ENCODE results near the gene UST.

The UST gene

DNA sequence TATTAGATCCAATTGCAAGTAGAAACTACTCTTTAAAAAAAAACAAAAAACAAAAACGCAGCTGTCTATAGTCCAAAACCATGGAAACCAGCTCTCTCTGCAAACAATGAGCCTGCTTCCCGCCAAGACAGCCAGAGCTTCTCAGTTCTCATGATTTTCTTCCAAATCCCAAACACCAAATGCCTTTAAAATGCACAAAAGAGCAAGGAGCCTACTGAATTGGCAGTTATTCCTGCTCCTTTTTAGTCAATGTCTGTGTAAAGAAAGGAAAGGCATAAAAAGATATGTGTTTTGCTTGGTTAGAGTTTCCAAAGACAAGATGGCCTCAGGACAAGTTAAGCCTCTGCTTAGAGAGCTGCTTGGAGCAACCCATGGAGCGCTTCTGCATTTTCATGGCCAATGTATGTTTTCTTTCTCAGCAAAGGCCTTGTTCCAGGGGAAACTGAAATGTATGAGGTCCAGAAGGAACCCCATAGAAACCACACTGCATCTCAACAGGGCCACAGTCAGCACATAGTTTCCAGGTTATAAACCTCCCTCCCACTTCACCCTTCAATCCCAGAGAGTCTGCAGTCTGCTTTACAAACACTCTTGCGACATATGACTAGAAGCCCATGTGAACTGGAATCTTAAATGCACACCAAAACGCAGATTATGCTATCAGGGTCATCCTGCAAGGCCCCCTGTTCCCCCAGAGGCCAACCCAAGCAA, 361.4 kb downstream of the UST start:
- DNase-seq = no peak

DNA sequence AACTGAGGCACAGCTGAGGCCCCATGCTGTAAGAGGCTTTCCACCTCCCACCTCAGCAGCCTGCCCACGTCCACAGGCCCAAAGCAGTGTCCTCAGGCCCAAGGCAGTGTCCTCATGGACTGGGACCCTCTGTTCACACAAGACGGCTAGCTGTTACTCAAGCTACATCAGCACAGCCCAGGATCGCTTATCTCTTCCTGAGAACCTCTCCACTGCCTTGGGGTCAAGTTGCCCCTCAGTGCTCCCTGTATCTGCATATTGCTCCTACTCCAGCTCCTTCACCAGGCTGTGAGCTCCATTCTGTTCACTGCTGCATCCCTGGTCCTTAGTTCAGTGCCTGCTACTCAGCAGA, 361.9 kb downstream of the UST start:
- DNase-seq = no peak

DNA sequence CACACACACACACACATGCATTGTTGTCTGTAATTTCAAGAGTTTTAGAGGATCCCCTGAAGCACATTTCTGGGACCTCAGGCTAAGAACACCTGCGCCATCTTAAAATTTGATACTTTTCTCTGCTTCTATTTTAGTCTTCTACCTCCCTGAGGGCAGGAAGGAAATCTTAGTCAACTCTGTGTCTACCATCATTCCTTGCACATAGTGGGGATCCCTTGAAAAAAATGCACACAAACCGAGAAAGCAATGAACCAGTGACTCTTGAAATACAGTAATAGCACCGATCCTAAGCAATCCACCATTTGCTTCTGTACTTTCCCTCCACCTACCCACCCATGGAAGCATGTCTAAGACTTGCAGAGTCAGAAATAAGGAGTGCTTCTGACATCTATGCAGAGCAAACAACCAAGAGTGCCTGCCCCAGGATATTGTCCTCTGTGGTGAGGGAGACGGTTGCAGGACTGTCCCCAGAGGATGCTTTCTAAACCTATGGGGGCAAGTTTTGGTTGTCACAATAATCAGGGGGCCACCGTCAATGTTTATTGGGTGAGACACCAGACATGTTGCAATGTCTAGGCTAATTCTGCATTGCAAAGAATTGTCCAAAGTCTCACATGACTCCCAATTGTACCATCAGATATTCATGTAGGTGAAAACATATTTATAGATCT, 362.7 kb downstream of the UST start:
- no peak for DNase-seq

DNA sequence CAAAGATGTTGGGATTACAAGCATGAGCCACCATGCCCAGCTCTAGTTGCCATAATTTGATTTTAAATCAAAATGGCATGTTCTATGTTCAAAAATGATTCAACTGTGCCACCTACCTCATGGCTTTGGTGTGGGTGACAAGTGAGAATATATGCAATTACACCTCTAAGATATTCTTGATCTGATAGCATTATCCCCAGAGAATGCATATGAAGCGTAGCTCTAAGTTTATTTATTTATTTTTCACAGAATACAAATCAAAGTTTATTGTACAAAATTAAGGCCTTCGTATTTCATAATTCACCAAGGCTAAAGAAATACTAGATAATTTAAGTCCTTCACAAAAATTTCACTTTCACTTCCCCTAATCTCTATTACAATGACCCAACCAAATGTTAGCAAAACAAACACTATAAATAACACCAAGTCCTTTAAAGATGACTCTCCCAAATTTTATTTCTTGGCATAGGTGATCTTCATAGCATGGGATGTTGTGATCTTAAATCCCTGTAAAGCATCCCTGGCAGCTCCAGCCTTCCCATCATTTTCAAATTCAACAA, 364.8 kb downstream of the UST start:
- no peak for DNase-seq

DNA sequence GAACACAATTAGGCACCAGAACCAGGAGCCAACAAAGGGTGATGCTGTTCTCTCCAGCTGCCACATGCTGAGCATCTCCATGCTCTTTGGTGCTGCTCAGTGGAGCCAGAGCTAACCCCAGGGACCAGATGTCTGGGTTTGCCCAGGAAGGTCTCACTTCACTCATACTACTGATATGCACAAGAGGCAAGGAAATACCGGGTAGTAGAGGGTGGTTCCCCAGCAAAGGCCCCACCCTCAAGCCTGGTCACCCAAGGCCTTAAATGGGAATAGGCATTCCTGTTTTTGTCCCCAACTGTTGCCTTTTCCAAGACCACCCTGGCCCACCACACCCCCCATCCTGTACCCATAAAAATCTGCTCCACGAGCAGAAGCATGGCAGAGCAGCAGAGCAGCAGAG, 366.1 kb downstream of the UST start:
- no peak for DNase-seq

DNA sequence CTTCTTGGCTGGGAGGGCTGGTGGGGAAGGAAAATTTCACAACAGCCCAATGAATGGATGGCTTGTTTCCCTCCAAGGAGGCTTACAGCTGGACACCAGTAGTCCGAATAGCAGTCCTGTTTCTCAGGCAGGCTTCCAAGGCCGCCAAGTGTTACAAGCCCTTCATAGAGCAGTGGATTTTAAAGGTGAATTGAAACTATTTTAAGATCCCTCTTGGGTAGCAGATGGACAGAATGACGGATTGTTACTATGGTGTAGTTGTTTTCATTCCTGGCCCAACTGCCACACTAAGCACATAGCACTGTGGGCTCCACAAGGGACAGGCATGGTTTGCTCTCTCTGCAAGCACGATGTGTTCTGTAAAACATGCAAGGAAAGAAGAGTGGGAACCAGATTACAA, 367.3 kb downstream of the UST start:
- DNase-seq = no peak

DNA sequence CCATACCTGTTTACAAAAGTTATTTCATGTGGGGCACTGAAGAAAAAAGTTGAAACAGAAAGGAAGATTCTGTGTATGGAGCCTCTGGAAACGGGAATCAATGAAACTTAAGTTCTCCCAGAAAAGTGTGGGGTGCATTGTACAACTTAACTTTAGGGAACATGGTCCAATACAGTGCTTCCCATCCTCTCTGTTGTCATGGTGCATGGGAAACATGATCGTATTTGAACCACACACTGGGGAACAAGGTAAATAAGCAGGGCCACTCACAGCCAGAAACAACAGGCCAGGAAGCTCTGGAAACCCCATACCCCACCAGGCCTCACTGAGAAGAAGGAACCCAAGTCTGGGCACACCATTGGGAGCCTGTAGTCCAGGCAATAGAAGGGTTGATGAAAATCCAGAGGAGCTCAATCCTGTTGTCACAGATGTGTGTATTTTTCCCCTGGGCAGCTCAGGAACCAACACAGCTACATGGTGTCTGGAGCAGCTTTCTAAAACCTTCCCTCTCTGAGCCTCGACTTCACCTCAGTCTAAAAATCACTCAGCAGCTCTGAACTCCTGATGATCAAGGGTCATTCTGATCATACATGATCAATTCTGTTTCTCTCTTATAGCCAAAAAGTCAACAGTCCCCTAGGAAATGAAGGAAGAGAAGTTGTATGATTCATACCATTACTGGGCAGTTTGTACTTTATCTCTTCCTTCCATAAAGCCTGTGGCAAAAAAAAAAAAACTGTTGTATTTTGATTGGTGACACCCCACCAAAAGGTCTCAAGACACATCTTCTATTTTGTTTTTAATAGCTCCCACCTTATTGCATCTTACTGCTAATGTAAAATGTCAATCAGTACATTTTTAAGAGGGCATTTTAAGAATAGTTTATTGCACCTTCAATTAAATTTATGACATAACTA, 372.2 kb downstream of the UST start:
- DNase-seq = no peak

DNA sequence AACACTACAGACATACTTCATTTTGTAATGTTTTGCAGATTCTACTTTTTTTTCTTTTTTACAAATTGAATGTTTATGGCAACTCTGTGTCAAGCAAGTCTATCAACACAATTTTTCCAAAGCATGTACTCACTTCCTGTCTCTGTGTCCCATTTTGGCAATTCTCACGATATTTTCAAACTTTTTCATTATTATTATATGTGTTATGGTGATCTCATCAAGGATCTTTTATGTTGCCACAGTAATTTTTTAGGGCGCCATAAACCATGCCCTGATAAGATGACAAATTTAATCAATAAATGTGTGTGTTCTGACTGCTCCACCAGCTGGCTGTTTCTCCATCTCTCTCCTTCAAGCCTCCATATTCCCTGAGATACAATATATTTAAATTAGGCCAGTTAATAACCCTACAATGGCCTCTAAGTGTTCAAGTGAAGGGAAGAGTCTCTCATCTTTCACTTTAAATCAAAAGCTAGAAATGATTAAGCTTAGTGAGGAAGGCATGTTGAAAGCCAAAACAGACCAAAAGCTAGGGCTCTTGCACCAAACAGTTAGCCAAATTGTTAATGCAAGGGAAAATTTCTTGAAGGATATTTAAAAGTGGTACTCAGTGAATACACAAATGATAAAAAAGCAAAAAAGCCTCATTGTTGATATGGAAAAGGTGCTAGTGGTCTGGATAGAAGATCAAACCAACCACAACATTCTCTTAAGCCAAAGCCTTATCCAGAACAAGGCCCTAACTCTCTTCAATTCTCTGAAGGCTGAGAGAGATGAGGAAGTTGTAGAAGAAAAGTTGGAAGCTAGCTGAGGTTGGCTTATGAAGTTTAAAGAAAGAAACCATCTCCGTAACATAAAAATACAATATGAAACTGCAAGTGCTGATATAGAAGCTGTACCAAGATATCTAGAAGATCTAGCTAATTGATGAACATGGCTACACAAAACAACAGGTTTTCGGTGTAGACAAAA, 376.3 kb downstream of the UST start:
- no peak for DNase-seq

DNA sequence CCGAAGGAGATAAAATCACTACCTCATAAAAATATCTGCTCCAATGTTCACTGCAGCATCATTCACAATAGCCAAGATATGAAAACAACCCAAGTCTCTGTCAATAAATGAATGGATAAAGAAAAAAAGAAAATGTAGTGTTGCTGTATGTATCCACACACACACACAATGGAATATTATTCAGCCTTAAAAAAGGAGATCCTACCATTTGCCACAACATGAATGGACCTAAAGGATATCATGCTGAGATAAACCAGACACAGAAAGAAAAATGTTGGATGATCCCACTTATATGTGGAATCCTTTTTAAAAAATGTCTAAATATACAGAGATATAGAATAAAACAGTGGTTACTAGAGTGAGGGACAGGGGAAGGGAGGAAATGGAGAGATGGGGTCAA, 378.5 kb downstream of the UST start:
- DNase-seq = no peak

Measured in NCI-H748 treated with DMSO at 0.1 percent for 48 hours (cell line).